Prostate gland (tissue), 1 donor: ENCODE results near the gene AOAH.

Experiments used
- POLR2A ChIP-seq: fragments of 450-650 bp; IDR thresholded peaks from one replicate; pipeline ENCODE4 v1.6.1; 2016; ENCODE audit warnings: antibody characterized with exemption, mild to moderate bottlenecking
- POLR2AphosphoS5 ChIP-seq: sonication (generic); formaldehyde crosslinking; IDR thresholded peaks from one replicate; pipeline ENCODE4 v1.6.1; 2017; ENCODE audit warnings: antibody characterized with exemption

DNA sequence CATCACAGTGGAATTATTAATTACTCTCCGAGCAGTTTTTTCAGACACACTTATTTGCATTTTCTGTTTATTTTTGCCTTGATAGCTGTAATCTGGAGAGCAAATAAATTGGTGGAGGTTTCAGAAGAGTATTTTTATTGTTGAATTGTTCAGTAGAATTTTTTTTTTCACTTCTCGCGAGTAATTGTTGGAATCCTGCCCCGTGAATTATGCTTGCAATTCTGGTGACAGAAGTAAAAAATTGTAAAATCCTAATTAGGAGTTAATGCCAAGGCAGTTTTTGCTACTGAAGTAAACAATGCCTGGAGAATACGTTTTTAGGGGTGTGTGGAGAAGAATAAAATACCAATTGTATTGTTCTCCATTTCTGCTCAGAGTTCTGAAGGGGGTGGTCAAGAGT is 88.2 kb downstream of the AOAH start:
- TF ChIP-seq POLR2A (no peak), POLR2AphosphoS5 (no peak)
